RPMI8226 (cell line): Measurements from ENCODE around the gene TSR1.
"Not testable (repeated sequence)": the region's sequence is repeated elsewhere in the genome, so short reads cannot be mapped to it uniquely, and the experiment has no call there.

Experiments used
- DNase-seq: peaks from one replicate; pipeline ENCODE4 v3.0.0-alpha.2; 2015

The TSR1 gene

DNA sequence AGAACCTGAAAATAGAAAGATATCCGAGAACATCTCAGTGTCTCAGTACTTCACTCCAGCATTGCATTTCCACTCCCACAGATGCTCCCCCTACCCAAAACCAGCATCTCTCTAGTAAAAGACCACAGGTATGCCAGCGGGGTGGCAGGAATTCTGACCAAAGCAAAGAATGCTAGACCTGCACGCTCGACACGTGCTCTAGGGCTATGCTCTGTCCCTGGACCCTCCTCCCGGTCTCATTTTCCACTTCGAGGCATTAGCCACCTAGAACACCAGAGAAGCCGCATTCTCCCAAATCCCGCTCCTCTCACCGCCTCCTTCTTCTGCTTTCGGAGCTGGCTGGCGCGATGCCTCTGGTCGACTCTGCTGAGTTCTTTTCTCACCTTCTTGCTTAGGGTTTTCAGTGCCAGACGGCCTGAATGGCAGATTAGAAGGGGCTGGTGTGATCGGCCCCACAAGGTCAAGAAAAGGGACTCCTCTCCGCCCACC is 487 bp downstream of the TSR1 start:
- no peak for DNase-seq

DNA sequence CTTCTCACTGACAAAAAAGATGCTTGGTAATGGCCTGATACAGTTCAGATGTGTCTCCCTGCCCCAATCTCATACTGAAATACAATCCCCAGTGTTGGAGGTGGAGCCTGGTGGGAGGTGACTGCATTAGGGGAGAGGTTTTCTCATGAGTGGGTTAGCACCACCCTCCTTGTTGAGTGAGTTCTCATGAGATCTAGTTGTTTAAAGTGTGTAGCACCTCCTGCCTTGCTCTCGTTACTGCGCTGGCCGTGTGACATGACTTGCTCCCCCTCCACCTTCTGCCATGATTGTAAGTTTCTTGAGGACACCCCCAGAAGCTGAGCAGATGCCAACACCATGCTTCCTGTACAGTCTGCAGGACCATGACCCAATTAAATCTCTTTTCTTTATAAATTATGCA is 5.0 kb downstream of the TSR1 start:
- DNase-seq: no peak

DNA sequence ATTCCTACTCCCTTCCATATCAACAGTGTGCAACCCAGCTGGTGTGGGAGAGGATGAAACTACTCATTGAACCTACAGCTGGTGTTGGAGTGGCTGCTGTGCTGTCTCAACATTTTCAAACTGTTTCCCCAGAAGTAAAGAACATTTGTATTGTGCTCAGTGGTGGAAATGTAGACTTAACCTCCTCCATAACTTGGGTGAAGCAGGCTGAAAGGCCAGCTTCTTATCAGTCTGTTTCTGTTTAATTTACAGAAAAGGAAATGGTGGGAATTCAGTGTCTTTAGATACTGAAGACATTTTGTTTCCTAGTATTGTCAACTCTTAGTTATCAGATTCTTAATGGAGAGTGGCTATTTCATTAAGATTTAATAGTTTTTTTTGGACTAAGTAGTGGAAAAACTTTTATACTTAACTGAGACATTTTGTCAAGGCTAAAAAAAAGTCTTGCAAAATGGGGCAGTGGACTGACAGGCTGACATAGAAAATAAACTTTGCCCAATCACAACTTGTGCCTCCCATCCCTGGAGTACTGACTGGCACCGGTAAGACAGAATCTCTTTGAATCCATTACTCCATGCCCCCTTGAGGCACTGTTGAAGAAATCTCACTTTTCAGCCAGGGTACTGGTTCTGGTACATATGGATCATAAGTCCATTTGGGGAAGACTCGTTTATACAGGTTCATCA is 12.5 kb downstream of the TSR1 start:
- DNase-seq: no peak

DNA sequence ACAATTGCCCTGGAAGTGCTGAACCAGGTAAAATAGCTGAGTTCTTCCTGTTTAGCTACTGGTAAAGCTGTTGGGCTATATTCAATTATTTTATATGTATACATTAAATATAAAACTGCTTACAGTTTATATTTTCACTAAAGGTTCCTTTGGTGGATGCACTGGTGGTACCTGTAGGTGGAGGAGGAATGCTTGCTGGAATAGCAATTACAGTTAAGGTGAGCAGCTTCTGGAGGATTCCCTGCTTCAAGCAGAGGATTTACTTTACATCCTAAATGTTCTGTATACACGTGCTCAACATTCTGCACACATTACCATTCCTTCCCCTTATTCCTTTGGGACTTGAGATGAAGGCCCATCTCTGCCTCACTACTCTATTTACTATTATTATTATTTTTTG is 14.9 kb downstream of the TSR1 start:
- no peak for DNase-seq

DNA sequence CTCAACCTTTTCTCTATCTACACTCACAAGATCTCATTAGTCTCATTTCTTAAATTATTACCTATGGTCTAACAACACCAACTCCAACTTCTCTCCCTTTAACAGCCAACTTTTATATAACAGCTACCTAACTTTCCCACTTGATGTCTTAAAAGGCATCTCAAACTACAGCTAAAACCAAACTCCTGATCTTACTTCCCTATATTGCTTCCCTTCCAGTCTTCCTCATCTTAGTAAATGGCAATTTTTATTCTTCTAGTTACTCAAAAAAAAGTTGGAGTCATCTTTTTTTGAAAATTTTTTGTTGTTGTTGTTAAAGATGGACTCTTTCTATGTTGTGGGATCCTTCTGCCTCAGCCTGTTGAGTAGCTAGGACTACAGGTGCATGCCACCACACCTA is 17.2 kb downstream of the TSR1 start:
- no peak for DNase-seq

DNA sequence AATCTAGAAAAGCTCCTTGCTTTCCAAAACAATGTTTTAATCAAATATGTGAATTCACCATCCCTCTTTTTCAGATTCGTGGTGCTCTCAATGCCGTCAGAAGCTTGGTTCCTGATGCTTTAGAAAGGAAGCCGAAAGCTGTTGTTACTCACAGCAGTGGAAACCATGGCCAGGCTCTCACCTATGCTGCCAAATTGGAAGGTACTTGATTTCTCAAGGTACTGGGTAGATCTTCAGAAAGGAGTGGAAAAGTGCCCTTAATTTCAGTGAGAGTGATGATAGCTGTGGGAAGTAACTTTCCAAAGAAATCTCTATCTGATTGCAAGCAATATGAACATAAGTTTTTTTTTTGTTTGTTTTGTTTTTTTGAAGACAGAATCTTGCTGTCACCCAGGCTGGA is 18.5 kb downstream of the TSR1 start:
- no peak for DNase-seq

DNA sequence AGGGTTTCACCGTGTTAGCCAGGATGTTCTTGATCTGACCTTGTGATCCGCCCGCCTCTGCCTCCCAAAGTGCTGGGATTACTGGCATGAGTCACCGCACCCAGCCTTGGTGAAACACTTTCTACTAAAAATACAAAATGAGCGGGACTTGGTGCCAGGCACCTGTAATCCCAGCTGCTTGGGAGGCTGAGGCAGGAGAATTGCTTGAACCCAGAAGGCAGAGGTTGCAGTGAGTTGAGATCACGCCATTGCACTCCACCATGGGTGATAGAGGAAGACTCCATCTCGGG is 19.4 kb downstream of the TSR1 start:
- DNase-seq: not testable (repeated sequence)

DNA sequence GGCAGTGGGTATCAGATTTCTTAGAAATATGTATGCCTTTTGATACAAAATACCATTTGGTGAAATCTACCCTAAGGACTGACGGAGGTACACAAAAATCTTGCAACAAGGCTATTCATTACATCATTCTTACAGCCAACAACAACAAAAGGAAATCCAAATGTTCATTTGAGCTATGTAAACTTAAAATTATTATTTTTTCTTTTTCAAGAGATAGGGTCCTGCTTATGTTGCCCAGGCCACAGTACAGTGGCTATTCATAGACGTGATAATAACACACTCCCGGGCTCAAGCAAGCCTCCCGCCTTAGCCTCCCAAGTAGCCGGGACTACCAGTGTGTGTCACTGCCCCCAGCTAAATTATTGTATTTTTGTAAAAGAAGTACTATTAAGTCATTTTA is 23.5 kb downstream of the TSR1 start:
- DNase-seq: no peak

DNA sequence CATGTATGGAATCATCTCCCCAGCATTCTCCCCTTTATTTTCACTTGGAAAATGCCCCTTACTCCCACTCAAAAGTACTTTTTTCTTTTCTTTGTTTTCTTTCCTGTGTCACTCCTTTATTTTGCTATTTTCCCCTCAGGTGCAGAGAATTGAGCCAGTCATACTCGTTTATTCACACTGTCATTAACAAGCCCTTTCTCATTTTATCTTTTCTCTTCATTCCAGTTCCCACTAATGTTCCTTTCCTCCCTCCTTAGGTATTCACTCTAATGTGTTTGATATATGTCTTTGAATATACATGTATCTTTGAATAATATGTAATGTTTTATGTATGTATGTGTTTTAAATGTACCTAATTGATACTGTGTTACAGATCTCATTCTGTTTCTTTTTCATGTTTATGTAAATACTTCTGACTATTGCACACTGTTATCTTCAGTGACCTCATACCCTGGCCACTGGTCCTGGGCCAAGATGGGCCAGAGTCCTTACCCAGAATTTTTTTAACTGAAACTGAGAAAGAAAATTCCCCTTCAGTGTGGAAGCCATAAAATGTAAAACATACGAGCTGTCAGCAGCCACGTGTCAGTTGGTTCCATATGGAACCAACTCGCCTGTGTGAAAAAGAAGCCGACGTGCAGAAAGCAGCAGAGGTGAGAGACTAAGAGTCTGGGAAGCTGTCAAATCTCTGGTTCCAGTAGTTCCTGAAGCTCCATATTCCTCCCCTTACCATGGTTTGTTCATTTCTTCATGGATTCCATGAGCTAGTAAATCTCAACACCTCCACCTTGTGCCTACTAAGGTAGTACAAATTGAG is 26.7 kb downstream of the TSR1 start:
- peak; percentile 3 for DNase-seq

DNA sequence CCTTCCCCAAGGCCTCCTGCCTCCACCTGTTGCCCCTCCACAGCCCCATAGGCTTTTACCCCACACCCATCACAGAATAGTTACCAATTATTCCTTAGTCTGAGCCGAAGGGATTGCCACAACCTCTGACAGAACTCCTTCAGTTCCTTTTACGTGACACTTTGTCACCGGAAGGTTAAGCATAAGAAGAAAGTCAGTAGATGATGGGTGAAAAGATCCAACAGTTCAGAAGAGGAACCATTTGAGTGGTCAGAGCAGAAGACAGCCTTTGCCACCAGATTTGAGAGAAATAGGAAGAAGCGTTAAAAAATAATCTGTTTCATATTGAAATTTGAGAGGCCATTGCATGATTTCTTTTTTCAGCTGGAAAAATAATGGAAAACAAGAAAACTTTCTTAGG is 31.3 kb downstream of the TSR1 start:
- DNase-seq: no peak

DNA sequence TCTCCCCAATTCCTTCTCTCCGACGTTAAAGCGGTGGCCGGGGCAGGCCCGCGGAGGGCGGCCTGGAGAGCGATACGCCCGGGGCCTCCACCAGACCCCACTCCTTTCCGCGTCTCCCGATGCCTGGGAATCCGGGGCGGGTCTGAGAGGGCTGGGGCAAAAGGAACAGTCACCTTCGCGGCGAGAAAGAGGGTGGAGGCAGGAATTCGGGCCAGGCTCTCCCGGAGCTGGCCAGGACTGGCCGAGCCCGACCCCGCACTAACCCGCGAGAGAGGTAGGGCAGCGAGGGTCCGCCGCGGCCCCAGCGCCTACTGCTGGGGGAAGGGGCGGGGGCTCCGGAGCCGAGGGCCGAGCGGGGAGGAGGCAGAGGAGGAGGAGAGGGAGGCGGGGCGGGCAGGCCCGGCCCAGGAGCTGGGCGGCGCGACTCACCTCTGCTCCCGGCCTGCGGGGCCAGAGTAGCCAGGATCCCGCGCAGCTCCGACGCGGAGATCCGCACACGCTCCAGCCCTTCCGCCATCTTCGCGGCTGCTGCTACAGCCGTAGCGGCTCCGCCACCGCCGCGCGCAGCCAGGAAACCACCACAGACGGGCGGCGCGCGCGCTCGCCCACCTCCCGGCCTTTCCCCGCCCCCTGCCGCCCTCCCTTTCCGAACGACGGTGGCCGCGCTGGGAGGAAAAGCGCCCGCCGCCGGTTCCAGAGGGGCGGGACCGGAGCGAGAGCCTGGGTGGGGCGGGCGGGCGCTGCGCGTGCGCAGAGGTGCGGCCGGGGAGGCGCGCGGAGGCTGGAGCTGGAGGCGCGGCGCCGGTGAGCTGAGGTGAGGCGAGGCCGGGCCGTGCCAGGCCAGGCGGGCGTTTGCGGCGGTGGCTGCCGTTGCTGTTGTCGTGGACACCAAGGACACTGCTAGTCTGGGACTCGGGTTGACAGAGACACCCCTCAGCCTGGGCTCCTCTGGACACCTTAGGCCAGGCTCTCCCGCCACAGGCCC is 32.8 kb downstream of the TSR1 start, which contains the start of the genes SMG6 and SRR:
TSS of gene SMG6 (minus strand) at position 582 of the 985 bp plus-strand sequence. CDS start at position 517, 65 bp downstream.
TSS of gene SRR (plus strand) at position 747 of the 985 bp plus-strand sequence. CDS start 11,611 bp downstream, outside the sequence.
- peak; percentile 91 for DNase-seq

DNA sequence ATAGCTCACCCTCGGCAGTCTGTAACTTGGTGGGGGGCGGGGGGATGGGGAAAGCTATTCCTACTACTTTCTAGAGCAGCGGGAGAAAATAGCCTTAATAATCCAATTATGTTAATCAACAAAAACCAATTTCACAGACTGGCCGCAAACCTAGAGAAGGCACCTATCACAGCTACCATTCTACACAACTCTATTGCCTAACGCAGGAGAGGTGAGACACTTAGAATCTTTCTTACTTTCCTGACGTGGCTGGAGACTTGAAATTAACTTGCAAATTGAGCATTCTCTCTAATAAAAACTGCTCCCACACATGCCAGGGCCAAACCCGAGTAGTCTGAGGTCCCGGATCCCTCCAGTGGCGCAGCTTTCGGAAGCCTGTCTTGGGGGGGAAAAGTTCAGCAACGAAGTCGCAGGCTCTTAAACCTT is 33.5 kb downstream of the TSR1 start:
- peak; percentile 28 for DNase-seq

DNA sequence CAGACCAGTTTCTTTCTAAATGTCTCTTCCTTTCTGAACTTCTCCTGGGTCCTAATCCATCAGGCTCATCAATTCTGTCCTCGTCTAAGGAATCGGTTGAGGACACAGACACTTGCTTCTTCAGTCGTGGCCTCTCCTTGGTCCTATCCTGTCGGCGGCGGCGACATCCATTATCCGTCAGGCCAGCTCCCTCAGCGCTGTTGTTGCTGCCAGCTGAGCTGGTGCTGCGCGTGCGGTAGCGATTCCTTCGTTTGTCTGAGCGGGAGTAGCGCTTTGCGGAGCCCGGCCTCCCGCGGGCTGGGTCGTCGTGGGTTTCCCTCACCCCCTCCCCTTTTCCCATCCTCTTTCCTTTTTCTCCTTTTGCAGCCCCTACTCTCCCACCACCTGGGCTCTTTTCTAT is 36.5 kb downstream of the TSR1 start:
- no peak for DNase-seq

DNA sequence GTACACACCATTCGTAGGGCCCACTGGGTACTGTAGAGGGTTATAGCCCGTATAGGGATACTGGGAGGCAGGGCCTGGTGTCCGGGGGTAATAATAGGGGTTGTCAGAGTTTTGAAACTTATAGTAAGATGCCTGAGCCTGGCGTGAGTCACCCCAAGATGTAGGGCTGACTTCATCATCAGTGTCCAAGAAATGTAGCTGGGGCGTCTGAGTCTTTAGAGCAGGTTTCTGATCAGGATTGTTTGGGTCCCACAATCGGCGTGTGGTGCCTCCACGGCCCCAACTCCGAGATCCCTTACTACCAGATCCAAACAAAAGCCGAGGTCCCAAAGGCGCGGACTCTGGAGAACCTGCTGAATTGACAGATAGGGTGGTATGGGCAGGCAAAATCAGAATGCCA is 37.1 kb downstream of the TSR1 start:
- DNase-seq: no peak

DNA sequence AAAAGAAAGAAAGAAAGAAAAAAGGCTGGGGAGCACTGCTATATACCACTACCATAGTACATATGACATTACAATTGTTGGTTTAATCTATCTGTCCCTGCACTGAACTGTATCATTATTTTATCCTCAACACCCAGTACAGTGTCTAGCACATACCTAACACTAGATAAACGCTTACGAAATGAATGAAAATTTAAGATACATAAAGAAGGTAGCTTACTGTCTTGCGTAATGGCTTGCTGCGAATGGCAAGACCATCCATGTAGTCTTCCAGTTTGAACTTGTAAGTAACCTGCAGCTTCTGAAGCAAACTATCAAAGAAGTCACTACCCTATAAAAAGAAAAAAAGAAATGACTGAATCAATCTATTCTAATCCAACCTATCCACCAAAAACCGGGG is 39.2 kb downstream of the TSR1 start:
- no peak for DNase-seq

DNA sequence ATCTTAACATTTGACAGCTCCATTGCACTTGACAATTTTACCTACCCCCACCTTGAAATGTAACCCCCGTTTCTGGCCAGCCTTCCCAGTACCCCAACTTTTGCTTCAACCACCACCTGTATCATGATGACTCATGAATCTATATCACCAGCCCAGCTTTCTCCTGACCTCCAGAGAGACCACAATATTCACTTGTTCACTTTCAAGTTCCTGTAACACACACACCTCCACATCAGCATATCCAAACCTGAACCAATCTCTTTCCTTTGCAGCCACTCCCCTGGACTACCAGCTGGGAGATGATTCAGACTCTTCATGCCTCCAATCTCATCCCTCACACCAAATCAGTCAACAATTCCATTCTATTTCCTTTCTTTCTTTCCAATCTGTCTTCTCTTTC is 40.7 kb downstream of the TSR1 start:
- no peak for DNase-seq

DNA sequence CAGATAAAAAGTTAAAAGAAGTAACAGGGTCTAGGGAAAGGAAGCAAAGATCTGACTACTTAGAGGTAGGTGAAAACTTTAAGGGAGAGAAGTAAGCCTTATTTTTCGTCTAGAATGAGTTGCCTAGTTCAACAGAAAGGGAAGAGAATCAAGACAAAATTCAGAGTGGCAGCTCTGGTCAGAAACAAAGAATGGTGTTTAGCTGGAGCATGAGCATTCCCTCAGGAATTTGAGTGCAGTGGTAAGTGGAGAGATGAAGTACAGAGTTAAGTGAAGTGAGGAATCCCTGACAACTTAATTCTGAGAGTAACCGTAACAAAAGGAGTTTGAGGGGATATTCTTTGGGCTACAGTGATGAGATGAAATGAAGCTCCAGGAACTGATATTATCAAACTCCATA is 44.2 kb downstream of the TSR1 start:
- no peak for DNase-seq

DNA sequence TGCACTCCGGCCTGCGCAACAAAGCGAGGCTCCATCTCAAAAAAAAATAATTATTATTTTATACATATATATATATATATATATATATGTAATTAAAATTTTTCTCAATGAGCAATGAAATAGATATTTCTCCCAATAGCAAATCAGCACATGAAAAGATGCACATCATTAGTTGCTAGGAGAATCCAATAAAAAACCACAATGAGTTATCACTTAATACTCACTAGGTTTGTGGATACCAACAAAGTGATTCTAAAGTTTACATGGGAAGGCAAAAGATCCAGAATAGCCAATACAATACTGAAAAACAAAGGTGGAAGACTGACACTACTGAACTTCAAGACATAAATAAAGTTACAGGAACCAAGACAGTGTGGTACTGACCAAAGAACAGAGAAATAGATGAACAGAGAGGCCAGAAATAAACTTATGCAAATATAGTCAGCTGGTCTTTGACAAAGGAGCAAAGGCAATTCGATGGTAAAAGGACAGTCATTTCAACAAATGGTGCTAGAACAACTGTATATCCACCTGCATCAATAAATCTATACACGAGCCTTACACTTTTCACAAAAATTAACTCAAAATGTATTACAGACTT is 46.3 kb downstream of the TSR1 start:
- DNase-seq: no peak

DNA sequence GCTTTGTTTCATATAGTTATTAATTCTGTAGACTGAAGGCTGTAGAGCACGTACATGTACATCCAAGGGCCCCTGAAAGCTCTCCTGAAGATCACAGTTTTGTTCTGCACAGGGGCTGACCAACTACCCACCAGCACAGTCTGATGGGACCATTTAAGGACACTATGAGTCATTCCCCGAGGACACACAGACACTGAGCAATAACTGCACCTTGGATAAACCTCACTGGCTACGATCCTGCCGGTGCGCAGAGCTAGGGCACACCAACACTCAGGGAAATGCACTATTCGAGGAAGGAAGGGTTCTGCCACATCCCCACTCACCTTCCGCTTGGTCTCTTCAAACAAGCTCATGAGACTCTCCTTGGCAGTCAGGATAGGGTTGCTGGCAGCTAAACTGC is 53.0 kb downstream of the TSR1 start:
- no peak for DNase-seq

DNA sequence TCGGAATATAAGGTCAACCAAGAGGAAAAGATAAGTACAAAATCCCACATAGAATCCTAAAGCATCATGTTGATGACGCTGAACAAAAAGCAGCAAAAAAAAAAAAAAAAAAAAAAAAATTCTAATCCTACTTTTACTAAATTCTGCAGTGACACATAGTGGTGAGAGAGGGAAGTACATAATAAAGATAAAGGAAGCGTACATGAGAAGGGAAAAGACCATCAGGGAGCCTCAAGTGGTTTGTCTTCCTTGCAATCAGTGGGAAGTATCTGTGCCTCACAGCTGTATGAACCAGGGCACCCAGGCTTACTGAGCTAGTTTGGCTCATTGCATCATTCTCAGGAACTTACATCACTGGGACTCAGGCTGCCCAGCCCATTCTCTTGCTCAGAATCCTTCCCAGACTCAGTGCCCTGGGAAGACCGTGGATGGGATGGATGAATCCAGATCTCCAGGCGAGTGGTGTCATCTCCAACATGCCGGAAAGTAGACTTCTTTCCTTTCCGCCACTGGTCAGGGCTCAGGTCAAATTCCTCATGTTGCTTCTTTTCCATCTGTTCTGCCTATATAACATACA is 53.9 kb downstream of the TSR1 start:
- peak; percentile 45 for DNase-seq

DNA sequence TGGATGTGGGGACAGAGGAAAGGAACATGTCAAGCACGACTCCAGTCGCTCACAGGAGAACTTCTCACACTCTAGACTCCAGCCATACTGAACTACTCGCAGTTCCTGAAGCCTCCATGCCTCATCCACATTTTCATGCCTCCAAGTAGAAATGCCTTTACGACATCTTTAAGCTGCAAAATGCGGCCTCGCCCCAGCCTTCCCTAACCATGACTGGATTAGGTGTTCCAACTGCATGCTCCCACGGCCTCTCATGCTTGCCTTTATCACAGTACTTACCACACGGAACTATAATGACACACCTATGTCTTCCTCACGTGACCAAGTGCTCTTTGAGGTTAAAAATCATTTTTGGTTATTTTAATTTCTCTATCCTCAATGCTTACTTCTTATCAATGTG is 56.5 kb downstream of the TSR1 start:
- no peak for DNase-seq

DNA sequence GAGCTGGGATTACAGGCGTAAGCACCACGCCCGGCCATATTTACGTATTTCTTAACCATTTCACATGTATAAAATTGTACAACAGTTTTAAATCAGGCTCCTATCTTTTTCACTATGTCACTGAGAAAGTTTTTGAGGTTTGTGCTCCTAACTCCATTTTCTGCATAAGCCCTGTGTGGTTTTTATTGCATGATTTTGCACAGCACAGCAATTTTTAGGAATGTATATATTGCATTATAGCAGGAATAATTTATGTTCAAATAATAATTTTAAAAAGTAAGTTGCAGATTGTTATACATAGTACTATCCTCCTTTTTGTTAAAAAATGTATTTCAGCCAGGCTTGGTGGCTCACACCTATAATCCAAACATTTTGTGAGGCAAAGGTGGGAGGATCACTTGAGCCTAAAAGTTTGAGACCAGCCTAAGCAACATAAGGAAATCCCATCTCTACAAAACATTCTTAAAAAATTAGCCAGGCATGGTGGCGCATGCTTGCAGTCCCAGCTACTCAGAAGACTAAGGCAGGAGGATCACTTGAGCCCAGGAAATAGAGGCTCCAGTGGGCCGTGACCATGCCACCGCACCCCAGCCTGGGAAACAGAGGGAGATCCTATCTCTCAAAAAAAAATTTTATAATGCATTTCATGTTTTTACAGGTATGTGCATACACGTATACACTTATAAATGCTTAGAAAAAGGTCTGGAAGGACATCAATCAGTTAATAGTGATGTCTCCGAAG is 58.7 kb downstream of the TSR1 start:
- DNase-seq: no peak
